Stimulated activated CD8-positive, alpha-beta memory T cell treated with anti-CD3 and anti-CD28 coated beads, Interleukin-4, amount 100 ng/mL, for 24 hours (primary cell): Measurements from ENCODE around the gene VSTM1.

Experiments used
- DNase-seq: peaks from one replicate; pipeline ENCODE4 v3.0.0-alpha.2; 2020; ENCODE audit warnings: low read depth

The VSTM1 gene

DNA sequence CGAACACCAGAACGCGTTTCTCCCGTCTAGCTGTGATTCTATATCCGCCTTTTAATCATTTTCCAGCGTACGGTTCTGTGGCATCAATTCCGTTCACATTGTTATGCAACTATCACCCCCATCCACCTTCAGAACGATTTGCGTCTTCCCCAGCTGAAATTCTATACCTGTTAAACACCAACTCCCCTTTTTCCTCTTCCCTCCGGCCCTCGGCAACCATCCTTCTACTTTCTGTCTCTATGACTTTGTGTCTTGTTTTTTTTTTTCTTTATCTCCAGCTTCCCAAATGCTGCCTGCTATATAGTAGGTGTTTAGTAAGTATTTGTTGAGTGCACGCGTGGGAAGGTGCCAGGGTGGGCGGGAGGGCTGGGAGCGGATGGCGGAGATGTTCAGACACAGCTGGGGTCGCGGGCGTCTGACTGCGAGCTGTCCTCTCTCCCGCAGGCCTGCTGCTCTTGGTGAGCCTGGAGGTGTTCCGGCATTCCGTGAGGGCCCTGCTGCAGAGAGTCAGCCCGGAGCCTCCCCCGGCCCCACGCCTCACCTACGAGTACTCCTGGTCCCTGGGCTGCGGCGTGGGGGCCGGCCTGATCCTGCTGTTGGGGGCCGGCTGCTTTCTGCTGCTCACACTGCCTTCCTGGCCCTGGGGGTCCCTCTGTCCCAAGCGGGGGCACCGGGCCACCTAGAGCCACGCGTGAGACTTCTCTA is 52.0 kb downstream of the VSTM1 start:
- no peak for DNase-seq

DNA sequence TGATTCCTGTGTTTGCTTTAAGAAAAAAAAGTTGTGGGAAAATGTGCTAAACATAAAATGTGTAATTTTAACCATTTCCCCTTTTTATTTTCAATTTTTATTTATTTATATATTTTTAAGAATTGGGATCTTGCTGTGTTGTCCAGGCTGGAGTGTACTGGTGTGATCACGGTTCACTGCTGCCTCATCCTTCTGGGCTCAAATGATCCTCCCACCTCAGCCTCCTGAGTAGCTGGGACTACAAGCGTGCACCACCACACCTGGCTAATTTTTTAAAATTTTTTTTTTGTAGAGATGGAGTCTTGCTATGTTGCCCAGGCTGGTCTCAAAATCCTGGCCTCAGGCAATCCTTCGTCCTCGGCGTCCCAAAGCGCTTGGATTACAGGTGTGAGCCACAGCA is 53.2 kb downstream of the VSTM1 start:
- no peak for DNase-seq

DNA sequence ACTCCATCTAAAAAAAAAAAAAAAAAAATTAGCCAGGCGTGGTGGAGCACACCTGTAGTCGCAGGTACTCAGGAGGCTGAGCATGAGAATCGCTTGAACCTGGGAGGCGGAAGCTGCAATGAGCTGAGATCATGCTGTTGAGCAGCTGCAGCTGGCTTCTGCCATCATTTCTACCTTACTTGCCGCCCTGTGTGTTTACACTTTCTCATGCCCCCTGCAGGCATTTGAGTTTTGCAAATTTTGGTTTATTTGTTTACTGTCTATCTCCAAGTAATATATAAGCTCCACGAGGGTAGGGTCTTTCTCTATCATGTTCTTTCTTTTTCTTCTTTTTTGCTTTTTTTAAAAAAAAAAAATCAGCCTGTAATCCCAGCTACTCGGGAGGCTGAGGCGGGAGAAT is 54.3 kb downstream of the VSTM1 start:
- DNase-seq, result no peak

DNA sequence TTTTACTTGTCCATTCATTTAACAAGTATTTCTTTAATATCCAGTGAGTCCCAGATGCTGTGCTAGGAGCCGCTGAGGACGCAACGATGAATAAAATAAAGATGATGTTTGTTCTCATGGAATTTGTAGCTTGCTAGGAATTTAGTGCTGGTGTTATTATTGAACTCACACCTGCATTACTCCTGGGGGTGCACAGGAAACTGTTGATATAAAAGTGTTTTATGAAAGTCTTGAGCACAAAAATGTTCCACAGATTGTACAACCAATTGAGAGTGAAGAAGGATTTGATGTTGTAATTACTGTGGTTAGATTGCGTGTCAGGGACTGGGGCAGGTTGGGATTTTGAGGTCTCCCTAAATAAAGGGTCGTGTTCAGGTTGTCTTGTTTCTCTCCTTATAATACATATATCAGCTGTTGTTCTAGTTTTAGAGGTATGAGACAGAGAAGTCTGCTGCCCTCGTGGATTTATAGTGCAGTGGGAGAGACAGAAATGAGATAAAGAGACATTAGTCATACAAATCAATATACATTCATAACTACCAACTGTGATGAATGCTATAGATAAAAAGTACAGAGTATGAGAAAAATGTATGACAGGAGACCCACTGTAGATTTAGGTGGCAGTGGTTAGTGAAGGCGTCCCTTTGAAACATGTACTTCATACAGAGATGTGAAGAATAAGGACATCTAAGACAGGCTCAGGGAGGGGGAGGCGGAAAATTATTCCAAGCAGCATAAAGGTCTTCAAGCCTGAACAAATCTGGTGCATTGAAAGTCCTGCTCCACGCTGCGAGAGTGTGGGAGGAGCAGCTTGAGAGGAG is 61.0 kb downstream of the VSTM1 start:
- DNase-seq, result no peak

DNA sequence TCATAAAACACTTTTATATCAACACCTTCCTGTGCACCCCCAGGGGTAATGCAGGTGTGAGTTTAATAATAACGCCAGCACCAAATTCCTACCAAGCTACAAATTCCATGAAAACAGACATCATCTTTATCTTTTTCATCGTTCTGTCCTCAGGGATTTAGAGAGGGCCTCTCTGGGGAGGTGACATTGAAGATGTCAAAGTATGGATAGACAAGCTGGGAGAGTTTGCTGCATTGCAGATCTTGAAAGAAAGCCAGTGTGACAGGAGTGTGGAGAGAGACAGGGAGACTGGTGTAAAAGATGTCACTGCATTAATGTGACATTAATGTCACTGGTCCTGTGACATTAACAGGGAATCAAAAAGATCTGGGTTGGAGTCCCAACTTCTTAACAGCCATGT is 62.2 kb downstream of the VSTM1 start:
- no peak for DNase-seq

DNA sequence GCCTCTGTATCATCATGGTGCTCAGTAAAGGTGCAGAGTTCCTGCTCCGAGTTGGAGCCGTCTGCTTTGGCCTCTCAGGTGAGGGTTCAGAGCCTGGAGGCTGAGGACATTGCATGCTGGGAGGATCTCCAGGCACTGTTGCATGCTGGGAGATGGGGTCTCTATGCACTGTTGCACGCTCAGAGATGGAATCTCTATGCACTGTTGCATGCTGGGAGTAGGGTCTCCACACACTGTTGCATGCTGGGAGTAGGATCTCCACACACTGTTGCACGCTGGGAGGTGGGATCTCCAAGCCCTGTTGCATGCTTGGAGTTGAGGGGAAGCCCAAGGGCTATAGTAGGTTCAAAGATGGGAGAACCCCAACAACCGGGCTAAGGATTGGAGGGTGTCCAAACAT is 64.0 kb downstream of the VSTM1 start:
- no peak for DNase-seq

DNA sequence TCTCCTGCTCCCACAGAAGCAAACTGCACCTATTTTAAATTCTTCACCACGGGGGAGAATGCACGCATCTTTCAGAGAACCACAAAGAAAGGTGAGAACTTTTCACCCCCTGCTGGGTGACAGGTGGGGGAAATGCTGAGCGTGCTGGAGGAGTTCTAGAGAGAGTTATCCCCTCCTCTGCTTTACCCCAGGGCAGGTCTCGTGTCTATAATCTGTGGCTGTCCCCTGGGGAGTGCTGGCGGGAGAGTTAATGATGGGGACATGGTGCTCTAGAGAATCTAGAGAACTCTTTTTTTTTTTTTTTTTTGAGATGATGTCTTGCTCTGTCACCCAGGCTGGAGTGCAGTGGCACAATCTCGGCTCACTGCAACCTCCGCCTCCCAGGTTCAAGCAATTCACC is 65.5 kb downstream of the VSTM1 start:
- no peak for DNase-seq

DNA sequence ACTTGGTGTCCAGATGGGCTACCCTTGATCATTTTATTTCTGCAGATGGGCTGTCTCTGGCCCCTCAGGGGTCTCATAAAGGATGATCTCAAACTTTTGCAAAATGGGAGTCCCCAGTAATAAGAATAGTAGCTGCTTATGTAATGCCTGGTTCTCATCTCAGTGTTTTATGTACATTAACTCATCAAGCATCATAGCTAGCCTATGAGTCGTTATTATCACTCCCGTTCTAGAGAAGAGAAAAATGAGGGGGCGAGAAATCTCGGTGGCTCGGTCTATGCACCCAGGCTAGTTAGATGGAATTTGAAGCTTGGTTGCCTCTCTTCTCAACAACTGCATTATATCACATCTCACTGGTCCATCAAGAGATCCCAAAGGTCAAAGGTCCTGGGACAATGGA is 68.9 kb downstream of the VSTM1 start:
- DNase-seq, result no peak

DNA sequence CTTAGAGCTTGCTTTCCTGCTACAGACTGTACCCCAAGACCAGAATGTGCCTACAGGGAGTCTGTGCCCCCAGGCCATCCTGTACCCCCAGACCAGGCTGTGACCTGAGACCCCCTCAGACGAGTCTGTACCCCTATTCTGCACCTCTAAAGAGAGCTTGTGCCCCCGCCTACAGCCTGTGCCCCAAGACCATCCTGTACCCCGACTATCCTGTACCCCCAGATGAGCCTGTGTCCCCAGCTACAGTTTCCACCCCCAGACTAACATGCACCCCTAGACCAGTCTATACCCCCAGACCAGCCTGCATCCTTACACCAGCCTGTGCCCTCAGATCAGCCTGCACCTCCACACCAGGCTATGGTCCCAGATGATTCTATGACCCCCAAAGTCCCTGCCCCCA is 70.2 kb downstream of the VSTM1 start:
- no peak for DNase-seq

DNA sequence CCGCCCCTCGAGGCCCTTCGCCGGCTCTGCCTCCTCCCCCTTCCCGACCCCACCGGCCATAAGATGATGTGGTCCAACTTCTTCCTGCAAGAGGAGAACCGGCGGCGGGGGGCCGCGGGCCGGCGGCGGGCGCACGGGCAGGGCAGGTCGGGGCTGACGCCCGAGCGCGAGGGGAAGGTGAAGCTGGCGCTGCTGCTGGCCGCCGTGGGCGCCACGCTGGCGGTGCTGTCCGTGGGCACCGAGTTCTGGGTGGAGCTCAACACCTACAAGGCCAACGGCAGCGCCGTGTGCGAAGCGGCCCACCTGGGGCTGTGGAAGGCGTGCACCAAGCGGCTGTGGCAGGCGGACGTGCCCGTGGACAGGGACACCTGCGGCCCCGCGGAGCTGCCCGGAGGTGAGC is 70.9 kb downstream of the VSTM1 start:
- no peak for DNase-seq

DNA sequence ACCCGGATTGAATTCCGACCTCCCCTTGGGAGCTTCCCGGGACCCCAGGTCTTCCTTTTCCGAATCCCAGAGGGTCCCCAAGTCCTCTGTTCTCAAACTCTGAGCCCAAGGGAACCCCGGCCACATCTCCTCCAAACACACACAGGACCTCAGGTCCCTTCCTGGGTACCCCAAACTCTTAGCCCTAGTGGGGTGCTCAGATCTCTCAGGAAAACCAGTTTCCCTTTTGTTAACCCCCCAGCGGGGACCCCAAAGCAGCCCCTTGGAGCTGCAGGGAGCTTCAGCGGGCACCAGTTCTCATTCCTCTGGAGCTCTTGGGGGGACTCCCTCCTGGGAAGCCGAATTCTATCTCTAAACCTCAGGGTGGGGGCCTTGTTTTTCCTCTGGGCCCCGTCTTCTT is 71.5 kb downstream of the VSTM1 start:
- no peak for DNase-seq

DNA sequence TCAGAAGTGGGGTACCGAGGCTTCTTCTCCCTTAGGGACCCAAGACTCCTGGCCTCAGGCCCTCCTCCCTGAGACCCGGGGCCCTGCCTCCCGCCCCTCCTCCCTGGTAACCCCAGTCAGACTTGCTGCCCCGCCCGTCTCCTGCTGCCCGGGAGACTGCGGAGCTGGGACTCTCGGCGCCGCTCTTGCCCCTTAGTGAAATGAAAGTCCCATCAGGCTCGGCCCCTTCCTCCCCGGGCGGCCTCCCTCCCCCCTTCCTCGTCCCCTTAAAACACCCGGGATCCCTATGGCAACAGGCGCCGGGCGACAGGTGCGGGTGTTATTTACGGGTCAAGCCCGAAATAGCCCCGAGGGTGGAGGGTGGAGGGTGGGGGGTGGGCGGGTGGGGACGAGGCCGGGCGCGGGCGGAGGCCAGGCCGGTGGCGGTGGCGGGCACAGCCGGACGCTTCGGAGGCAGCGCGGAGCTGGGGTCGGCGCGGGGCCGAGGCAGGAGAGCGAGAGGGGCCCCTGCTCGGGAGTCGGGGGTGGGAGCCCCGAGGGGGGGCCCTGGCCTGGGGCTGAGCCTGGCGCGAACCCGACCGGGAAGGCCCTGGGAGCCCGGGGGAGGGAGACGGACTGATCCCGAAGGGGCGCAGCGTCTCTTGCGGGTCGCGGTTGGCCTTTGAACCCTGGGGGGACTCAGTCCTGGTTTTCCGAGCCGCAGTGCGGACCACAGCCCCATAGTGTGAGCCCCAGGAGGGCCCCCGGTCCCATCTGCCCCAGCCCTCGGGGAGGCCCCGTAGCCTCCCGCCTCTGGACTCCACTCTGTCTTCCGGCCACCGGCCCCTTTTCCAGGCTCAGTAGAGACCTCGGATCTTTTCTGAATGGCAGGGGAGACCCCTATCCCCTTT is 72.2 kb downstream of the VSTM1 start, which contains the start of gene CACNG6:
TSS of gene CACNG6 (plus strand) at position 414 of the 890 bp plus-strand sequence. CDS start 1,241 bp downstream, outside the sequence.
- DNase-seq, result no peak
